ENCODE data around the gene OR4P4. TPM values are rescaled to one million over a fixed set of nuclear protein-coding genes. Genes with fewer than 3 reads are reported as not detected.

The OR4P4 gene
- total and polyA plus RNA-seq, 10 of the 15 experiments (the other 5 are each of a cell fraction or from before 2014, with no cell fraction given), result not detected

- Histone ChIP-seq H4K20me1 (ENCODE audit: control insufficient read depth, insufficient read depth) (no peaks in the 10 kb centered on the region), H3K4me3 (no peak overlapping the region), H3K27ac (ENCODE audit: control insufficient read depth, insufficient read depth) (no peak overlapping the region), H3K36me3 (ENCODE audit: control insufficient read depth in 2 of 2, insufficient read depth in 2 of 2, low read length in 1 of 2) (no peaks in the 10 kb centered on the region), H3K4me1 (ENCODE audit: control insufficient read depth, insufficient read depth, low read length) (no peaks in the 10 kb centered on the region), H3K9ac (ENCODE audit: control insufficient read depth, insufficient read depth, low read length) (no peak overlapping the region), H2AFZ (ENCODE audit: control insufficient read depth, low read depth, low read length) (no peak overlapping the region), H3K27me3 (replicated peaks in 1 of 2; ENCODE audit: control insufficient read depth in 2 of 2, insufficient read depth in 2 of 2, low read length in 1 of 2) (no peaks in the 10 kb centered on the region), H3K79me2 (ENCODE audit: control insufficient read depth, insufficient read depth, low read length) (no peaks in the 10 kb centered on the region), H3K9me3 (replicated peaks; ENCODE audit: control insufficient read depth, insufficient read depth, low read length) (no peaks in the 10 kb centered on the region), H3K4me2 (ENCODE audit: control insufficient read depth, insufficient read depth) (no peak overlapping the region)
- ChIA-PET CTCF (no interaction called here), SMC1A (ENCODE audit: uncharacterized antibody, unreplicated experiment) (interaction anchor here (0.8 kb wide), 1 partner anchor 50 kb away, joined by 4 read pairs; no protein-coding TSS in a partner anchor), POLR2A (no interaction called here), RAD21 (ENCODE audit: unreplicated experiment) (no interaction called here)
- DNase-seq (ENCODE audit: low read depth, low spot score) (peak; percentile 59), ATAC-seq (peak; percentile 93), FAIRE-seq (no peak)
- intact Hi-C loops (cut with micrococcal nuclease; ENCODE audit: unreplicated experiment), result loop anchor here (5.0 kb wide), 1 partner anchor 49 kb away; no protein-coding TSS in a partner anchor
- WGBS (ENCODE audit: insufficient coverage, insufficient replicate concordance, low lambda C conversion rate, missing lambda C conversion rate), result 0% methylated on average over 2 of the region's 2 CpGs
- no TSS peak for BruUV-seq (replicated peaks)
- in situ Hi-C loops (cut with MboI), result no loop called here
- TF ChIP-seq MEF2B (IDR thresholded peaks at IDR 0.05; ENCODE audit: partially characterized antibody, poor library complexity, severe bottlenecking) (peak; percentile 74), PAX5 (IDR thresholded peaks at IDR 0.05; ENCODE audit: borderline replicate concordance, low read depth, low read length) (peak; percentile 36; the same call in 1 of the 2 replicates), SUPT20H (IDR thresholded peaks at IDR 0.05; ENCODE audit: borderline replicate concordance, control insufficient read depth, low read depth, low read length) (no peak), ATF7 (IDR thresholded peaks at IDR 0.05; ENCODE audit: low read depth) (peak; percentile 81), MLLT1 (IDR thresholded peaks at IDR 0.05) (peak; percentile 59; the same call in 1 of the 2 replicates), BHLHE40 (IDR thresholded peaks at IDR 0.05; ENCODE audit: borderline replicate concordance in 1 of 2, low read depth in 2 of 2, low read length in 1 of 2) (peak; percentile 21 to 50; a peak in 1 of 4 replicates), ZNF217 (IDR thresholded peaks at IDR 0.05) (peak; percentile 69; the same call in 1 of the 2 replicates), CREB1 (IDR thresholded peaks at IDR 0.05; ENCODE audit: low read depth) (no peak), MYB (IDR thresholded peaks at IDR 0.05; ENCODE audit: borderline replicate concordance, low read depth, low read length) (no peak), SKIL (IDR thresholded peaks at IDR 0.05; ENCODE audit: low read depth, poor library complexity, severe bottlenecking) (peak; percentile 60), KLF5 (IDR thresholded peaks at IDR 0.05; ENCODE audit: partially characterized antibody) (no peak), MTA2 (IDR thresholded peaks at IDR 0.05; ENCODE audit: low read depth) (peak; percentile 95), JUNB (IDR thresholded peaks at IDR 0.05) (peak; percentile 75), SUZ12 (IDR thresholded peaks at IDR 0.05; ENCODE audit: unreplicated experiment) (no peak), IKZF2 (IDR thresholded peaks at IDR 0.05) (peak; percentile 96 to 97), RELB (IDR thresholded peaks at IDR 0.05; ENCODE audit: low read depth) (peak; percentile 83), IRF4 (IDR thresholded peaks at IDR 0.05; ENCODE audit: low read depth, low read length) (peak; percentile 77; the same call in 1 of the 2 replicates), JUND (IDR thresholded peaks at IDR 0.05; ENCODE audit: low read depth, low read length) (peak; percentile 80), HDAC6 (IDR thresholded peaks at IDR 0.05; ENCODE audit: unreplicated experiment) (no peak), NR2C2 (IDR thresholded peaks at IDR 0.05; ENCODE audit: borderline replicate concordance, control insufficient read depth, insufficient read length, low read depth) (no peak)
These were observed 23.2 kb downstream of the OR4P4 start for GRCh38 chr11:55658031-55658573.

Data from GM12878 (cell line).